ENCODE measurements around the gene MID1IP1.

The MID1IP1 gene

GRCh38 chrX:38850807-38851544, 49.7 kb downstream of the MID1IP1 start:
- Histone ChIP-seq H3K9me3 (no peaks in the 10 kb centered on the region), H3K4me3 (ENCODE audit: low read depth, low read length) (no peak overlapping the region), H3K36me3 (no peaks in the 10 kb centered on the region), H3K27me3 (no peaks in the 10 kb centered on the region), H3K4me1 (no peaks in the 10 kb centered on the region)
- TF ChIP-seq, protein P1, sequence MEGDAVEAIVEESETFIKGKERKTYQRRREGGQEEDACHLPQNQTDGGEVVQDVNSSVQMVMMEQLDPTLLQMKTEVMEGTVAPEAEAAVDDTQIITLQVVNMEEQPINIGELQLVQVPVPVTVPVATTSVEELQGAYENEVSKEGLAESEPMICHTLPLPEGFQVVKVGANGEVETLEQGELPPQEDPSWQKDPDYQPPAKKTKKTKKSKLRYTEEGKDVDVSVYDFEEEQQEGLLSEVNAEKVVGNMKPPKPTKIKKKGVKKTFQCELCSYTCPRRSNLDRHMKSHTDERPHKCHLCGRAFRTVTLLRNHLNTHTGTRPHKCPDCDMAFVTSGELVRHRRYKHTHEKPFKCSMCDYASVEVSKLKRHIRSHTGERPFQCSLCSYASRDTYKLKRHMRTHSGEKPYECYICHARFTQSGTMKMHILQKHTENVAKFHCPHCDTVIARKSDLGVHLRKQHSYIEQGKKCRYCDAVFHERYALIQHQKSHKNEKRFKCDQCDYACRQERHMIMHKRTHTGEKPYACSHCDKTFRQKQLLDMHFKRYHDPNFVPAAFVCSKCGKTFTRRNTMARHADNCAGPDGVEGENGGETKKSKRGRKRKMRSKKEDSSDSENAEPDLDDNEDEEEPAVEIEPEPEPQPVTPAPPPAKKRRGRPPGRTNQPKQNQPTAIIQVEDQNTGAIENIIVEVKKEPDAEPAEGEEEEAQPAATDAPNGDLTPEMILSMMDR (IDR thresholded peaks at IDR 0.05; ENCODE audit: low read depth, low read length), result no peak
- no peak for DNase-seq

DNA sequence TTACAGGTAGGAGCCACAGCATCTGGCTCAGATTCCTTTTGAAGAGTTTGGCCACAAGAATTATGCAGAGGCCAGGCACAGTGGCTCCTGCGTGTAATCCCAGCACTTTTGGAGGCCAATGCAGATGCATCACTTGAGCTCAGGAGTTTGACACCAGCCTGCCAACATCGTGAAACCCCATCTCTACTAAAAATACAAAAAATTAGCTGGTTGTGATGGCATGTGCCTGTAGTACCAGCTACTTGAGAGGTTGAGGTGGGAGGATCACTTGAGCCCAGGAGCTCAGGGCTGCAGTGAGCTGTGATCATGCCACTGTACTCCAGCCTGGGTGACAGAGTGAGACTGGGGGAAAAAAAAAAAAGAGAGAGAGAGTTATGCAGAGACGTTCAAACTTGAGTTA, 53.0 kb downstream of the MID1IP1 start:
- DNase-seq, result no peak
- H3K27me3 ChIP-seq, result no peaks in the 10 kb centered on the region
- H3K9me3 ChIP-seq, result no peaks in the 10 kb centered on the region
- H3K4me1 ChIP-seq, result no peaks in the 10 kb centered on the region
- TF ChIP-seq, protein P1 (IDR thresholded peaks at IDR 0.05; ENCODE audit: low read depth, low read length), result no peak
- no peaks in the 10 kb centered on the region for H3K36me3 ChIP-seq
- no peak overlapping the region for H3K4me3 ChIP-seq (ENCODE audit: low read depth, low read length)
